ENCODE measurements around the gene CCDC7. TPM values are rescaled to one million over a fixed set of nuclear protein-coding genes. Genes with fewer than 3 reads are reported as not detected.

The CCDC7 gene
- total RNA-seq, 1 experiment from 2014 or later, result 1.2 TPM

DNA sequence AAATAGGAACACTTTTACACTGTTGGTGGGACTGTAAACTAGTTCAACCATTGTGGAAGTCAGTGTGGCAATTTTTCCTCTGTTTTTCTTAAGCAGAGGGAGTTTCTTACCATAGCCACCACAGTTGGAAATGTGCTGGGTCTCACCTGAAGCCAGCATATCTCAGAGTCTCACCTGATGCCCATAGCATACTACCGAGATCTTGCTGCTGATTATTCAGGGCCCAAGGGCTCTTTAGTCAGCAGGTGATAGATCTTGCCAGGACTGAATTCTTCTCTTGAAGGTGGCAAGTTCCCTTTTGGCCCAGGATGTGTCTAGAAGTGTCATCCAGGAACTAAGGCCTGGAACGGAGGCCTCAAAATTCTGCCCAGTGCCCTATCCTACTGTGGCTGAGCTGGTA is 215.4 kb downstream of the CCDC7 start:
- no peak overlapping the region for H3K4me3 Mint-ChIP-seq (ENCODE audit: unreplicated experiment)
- CTCF ChIA-PET, result no interaction called here
- H3K27me3 Mint-ChIP-seq (ENCODE audit: insufficient read depth, unreplicated experiment), result peaks cover 2% of the 10 kb centered on the region

DNA sequence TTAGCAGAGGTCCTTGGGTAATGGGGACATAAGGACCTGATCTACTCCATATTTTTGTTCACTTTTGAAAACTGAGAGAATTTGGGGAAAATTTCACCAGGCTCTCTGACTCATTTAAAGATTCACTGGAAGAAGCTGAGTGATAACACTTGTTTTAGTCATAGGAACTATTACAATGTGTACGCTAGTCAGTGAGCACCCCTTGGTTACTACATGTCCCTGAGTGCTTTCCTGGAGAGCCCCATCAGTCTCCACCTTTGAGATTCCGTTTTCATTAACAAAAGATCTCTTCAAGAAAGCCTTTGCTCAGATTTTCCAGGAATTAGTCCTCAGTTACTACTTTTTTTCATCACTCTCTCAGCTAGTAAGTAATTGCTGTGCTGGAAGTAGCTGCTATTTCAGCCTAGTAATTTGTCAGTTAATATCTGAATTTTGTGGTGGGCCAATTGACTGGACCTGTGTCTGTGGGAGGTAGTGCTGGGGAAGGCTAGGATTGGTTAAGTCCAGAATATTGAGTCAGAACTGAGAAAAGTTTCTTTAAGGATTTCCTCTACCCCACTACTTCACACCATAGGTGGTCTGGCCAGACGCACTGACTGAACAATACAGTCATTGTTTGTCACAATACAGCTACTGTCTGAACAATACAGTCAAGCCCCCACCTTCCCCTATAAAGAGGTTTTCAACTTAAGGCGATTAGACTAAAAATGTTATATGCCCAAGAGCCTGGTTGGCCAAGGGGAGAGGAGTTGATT is 235.0 kb downstream of the CCDC7 start:
- no TSS peak for BruUV-seq (replicated peaks)
- no peak overlapping the region for H3K4me3 ChIP-seq (ENCODE audit: low read depth, low read length)
- Mint-ChIP-seq H3K9me3 (ENCODE audit: unreplicated experiment) (peaks cover 13% of the 10 kb centered on the region), H3K27me3 (ENCODE audit: insufficient read depth, unreplicated experiment) (peaks cover 8% of the 10 kb centered on the region), H3K36me3 (ENCODE audit: insufficient read depth, unreplicated experiment) (no peaks in the 10 kb centered on the region), H3K27ac (ENCODE audit: unreplicated experiment) (no peak overlapping the region), H3K4me3 (ENCODE audit: unreplicated experiment) (no peak overlapping the region), H3K4me1 (ENCODE audit: low read depth, unreplicated experiment) (no peaks in the 10 kb centered on the region)
- CTCF ChIA-PET, result no interaction called here
- H3K9me3 ChIP-seq, result no peaks in the 10 kb centered on the region
- no peak for DNase-seq
- no peaks in the 10 kb centered on the region for H3K27me3 ChIP-seq (replicated peaks; ENCODE audit: control insufficient read depth, insufficient read depth, low read length)
- intact Hi-C loops (cut with micrococcal nuclease; ENCODE audit: unreplicated experiment), result no loop called here
- no peaks in the 10 kb centered on the region for H3K36me3 ChIP-seq (ENCODE audit: control insufficient read depth, insufficient read depth, low read length)
- TF ChIP-seq, protein P1, sequence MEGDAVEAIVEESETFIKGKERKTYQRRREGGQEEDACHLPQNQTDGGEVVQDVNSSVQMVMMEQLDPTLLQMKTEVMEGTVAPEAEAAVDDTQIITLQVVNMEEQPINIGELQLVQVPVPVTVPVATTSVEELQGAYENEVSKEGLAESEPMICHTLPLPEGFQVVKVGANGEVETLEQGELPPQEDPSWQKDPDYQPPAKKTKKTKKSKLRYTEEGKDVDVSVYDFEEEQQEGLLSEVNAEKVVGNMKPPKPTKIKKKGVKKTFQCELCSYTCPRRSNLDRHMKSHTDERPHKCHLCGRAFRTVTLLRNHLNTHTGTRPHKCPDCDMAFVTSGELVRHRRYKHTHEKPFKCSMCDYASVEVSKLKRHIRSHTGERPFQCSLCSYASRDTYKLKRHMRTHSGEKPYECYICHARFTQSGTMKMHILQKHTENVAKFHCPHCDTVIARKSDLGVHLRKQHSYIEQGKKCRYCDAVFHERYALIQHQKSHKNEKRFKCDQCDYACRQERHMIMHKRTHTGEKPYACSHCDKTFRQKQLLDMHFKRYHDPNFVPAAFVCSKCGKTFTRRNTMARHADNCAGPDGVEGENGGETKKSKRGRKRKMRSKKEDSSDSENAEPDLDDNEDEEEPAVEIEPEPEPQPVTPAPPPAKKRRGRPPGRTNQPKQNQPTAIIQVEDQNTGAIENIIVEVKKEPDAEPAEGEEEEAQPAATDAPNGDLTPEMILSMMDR (IDR thresholded peaks at IDR 0.05; ENCODE audit: insufficient read depth in 1 of 2, low read depth in 1 of 2, low read length in 1 of 2, severe bottlenecking in 1 of 2, unreplicated experiment in 1 of 2), result no peak
- no peaks in the 10 kb centered on the region for H3K4me1 ChIP-seq
- POLR2A ChIA-PET, result no interaction called here

More for the DNA sequence above, 215.4 kb downstream of the CCDC7 start:
- BruUV-seq (replicated peaks), result no TSS peak
- DNase-seq, result no peak
- peaks cover 19% of the 10 kb centered on the region for H3K9me3 Mint-ChIP-seq (ENCODE audit: unreplicated experiment)
- TF ChIP-seq, protein P1 (IDR thresholded peaks at IDR 0.05; ENCODE audit: insufficient read depth in 1 of 2, low read depth in 1 of 2, low read length in 1 of 2, severe bottlenecking in 1 of 2, unreplicated experiment in 1 of 2), result no peak
- no peaks in the 10 kb centered on the region for H3K36me3 ChIP-seq (ENCODE audit: control insufficient read depth, insufficient read depth, low read length)
- no peaks in the 10 kb centered on the region for H3K4me1 ChIP-seq
- H3K4me3 ChIP-seq (ENCODE audit: low read depth, low read length), result no peak overlapping the region
- POLR2A ChIA-PET, result no interaction called here
- no peaks in the 10 kb centered on the region for H3K4me1 Mint-ChIP-seq (ENCODE audit: low read depth, unreplicated experiment)
- no peaks in the 10 kb centered on the region for H3K27me3 ChIP-seq (replicated peaks; ENCODE audit: control insufficient read depth, insufficient read depth, low read length)
- no peak overlapping the region for H3K27ac Mint-ChIP-seq (ENCODE audit: unreplicated experiment)
- H3K9me3 ChIP-seq, result peaks cover 21% of the 10 kb centered on the region
- H3K36me3 Mint-ChIP-seq (ENCODE audit: insufficient read depth, unreplicated experiment), result no peaks in the 10 kb centered on the region
- intact Hi-C loops (cut with micrococcal nuclease; ENCODE audit: unreplicated experiment), result no loop called here

DNA sequence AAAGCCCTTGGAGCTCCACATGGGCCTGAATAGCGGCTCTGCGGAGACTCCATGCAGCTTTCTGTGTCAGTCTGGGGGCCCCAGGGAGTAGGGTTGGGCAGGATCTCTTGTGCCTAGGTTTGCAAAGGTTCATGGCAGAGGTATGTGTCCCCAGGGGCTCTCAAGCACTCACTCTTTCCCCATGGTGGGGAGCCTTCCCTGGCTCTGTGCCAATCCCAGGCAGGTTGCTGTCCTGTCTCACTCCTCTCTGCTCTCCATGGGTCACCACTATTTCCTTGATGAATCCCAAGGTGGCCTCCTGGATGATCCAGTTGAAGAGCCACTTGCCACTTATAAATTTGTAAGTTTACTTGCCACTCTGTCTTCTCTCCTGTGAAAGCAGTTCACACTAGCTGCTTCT is 238.4 kb downstream of the CCDC7 start:
- TF ChIP-seq, protein P1 (IDR thresholded peaks at IDR 0.05; ENCODE audit: insufficient read depth in 1 of 2, low read depth in 1 of 2, low read length in 1 of 2, severe bottlenecking in 1 of 2, unreplicated experiment in 1 of 2), result no peak
- no peak overlapping the region for H3K4me3 ChIP-seq (ENCODE audit: low read depth, low read length)
- no peaks in the 10 kb centered on the region for H3K36me3 ChIP-seq (ENCODE audit: control insufficient read depth, insufficient read depth, low read length)
- H3K9me3 ChIP-seq, result no peaks in the 10 kb centered on the region; the same call in 1 of the 2 replicates
- intact Hi-C loops (cut with micrococcal nuclease; ENCODE audit: unreplicated experiment), result no loop called here
- H3K4me1 ChIP-seq, result no peaks in the 10 kb centered on the region
- H3K27me3 ChIP-seq (replicated peaks; ENCODE audit: control insufficient read depth, insufficient read depth, low read length), result no peaks in the 10 kb centered on the region
- H3K4me3 Mint-ChIP-seq (ENCODE audit: unreplicated experiment), result no peak overlapping the region
- no TSS peak for BruUV-seq (replicated peaks)
- POLR2A ChIA-PET, result no interaction called here
- H3K4me1 Mint-ChIP-seq (ENCODE audit: low read depth, unreplicated experiment), result no peaks in the 10 kb centered on the region
- CTCF ChIA-PET, result no interaction called here
- DNase-seq, result no peak
- H3K9me3 Mint-ChIP-seq (ENCODE audit: unreplicated experiment), result no peaks in the 10 kb centered on the region
- H3K27ac Mint-ChIP-seq (ENCODE audit: unreplicated experiment), result no peak overlapping the region
- peaks cover 8% of the 10 kb centered on the region for H3K27me3 Mint-ChIP-seq (ENCODE audit: insufficient read depth, unreplicated experiment)
- H3K36me3 Mint-ChIP-seq (ENCODE audit: insufficient read depth, unreplicated experiment), result no peaks in the 10 kb centered on the region
